Activated naive CD4-positive, alpha-beta T cell treated with anti-CD3 and anti-CD28 coated beads, Interleukin-2, amount 10 ng/mL, durations not matched to agents 7 days and 5 days (primary cell): ENCODE data around the gene KRTAP4-12.
"Not testable (repeated sequence)": the region's sequence is repeated elsewhere in the genome, so short reads cannot be mapped to it uniquely, and the experiment has no call there.

Experiments used
- CTCF ChIA-PET: fragments of 350-600 bp; sonication (Branson Sonifier 250); formaldehyde crosslinking; loops from one replicate; lab custom pipeline; 2021; ENCODE audit warnings: antibody characterized with exemption; lab: Charles Lee
- DNase-seq: peaks from one replicate; pipeline ENCODE4 v3.0.0-alpha.2; 2020
- H3K27ac Mint-ChIP-seq: one replicate; pipeline ENCODE4 v1.8.0; 2021; ENCODE audit warnings: mild to moderate bottlenecking, moderate library complexity, mixed read lengths
- H3K27me3 Mint-ChIP-seq: one replicate; pipeline ENCODE4 v1.8.0; 2021; ENCODE audit warnings: mild to moderate bottlenecking, mixed read lengths
- H3K36me3 Mint-ChIP-seq: one replicate; pipeline ENCODE4 v1.8.0; 2021; ENCODE audit warnings: mixed read lengths
- H3K4me1 Mint-ChIP-seq: one replicate; pipeline ENCODE4 v1.8.0; 2021; ENCODE audit warnings: mixed read lengths
- H3K4me3 Mint-ChIP-seq: one replicate; pipeline ENCODE4 v1.8.0; 2021; ENCODE audit warnings: mild to moderate bottlenecking, moderate library complexity, mixed read lengths
- H3K9me3 Mint-ChIP-seq: one replicate; pipeline ENCODE4 v1.8.0; 2021; ENCODE audit warnings: mixed read lengths

KRTAP4-12 gene

GRCh38 chr17:41116297-41116696 lies 7.7 kb downstream of the KRTAP4-12 start:
- no peak overlapping the region for H3K4me3 Mint-ChIP-seq
- H3K9me3 Mint-ChIP-seq: peaks cover 7% of the 10 kb centered on the region
- peaks cover 11% of the 10 kb centered on the region for H3K4me1 Mint-ChIP-seq
- H3K27me3 Mint-ChIP-seq: peaks cover 20% of the 10 kb centered on the region
- CTCF ChIA-PET: no interaction called here
- DNase-seq: no peak
- H3K27ac Mint-ChIP-seq: no peak overlapping the region
- peaks cover 4% of the 10 kb centered on the region for H3K36me3 Mint-ChIP-seq

- Mint-ChIP-seq H3K4me1 (peaks cover 6% of the 10 kb centered on the region), H3K36me3 (peaks cover 1% of the 10 kb centered on the region), H3K4me3 (no peak overlapping the region), H3K27me3 (peaks cover 13% of the 10 kb centered on the region), H3K9me3 (peaks cover 9% of the 10 kb centered on the region), H3K27ac (no peak overlapping the region)
- no peak for DNase-seq
- CTCF ChIA-PET: no interaction called here
These were observed 12.7 kb downstream of the KRTAP4-12 start for GRCh38 chr17:41111151-41111885.

- H3K4me3 Mint-ChIP-seq, DNase-seq, H3K27ac Mint-ChIP-seq, CTCF ChIA-PET, H3K4me1 Mint-ChIP-seq, H3K9me3 Mint-ChIP-seq, H3K36me3 Mint-ChIP-seq: not testable (repeated sequence)
- H3K27me3 Mint-ChIP-seq: peaks cover 10% of the 10 kb centered on the region
These were observed 15.1 kb downstream of the KRTAP4-12 start for GRCh38 chr17:41108728-41109386.

GRCh38 chr17:41107941-41108450 lies 16.0 kb downstream of the KRTAP4-12 start:
- DNase-seq: no peak
- no peak overlapping the region for H3K4me3 Mint-ChIP-seq
- peaks cover 6% of the 10 kb centered on the region for H3K4me1 Mint-ChIP-seq
- H3K9me3 Mint-ChIP-seq: peaks cover 7% of the 10 kb centered on the region
- H3K36me3 Mint-ChIP-seq: peaks cover 1% of the 10 kb centered on the region
- H3K27me3 Mint-ChIP-seq: peaks cover 10% of the 10 kb centered on the region
- no peak overlapping the region for H3K27ac Mint-ChIP-seq
- CTCF ChIA-PET: no interaction called here

GRCh38 chr17:41105347-41105746 lies 18.6 kb downstream of the KRTAP4-12 start, which contains the start of gene KRTAP4-9:
Gene KRTAP4-9, plus strand, starts transcription at chr17:41105389. Its CDS starts 0 bp downstream, at chr17:41105389.
- H3K27ac Mint-ChIP-seq, H3K36me3 Mint-ChIP-seq, H3K4me3 Mint-ChIP-seq, H3K4me1 Mint-ChIP-seq, H3K9me3 Mint-ChIP-seq, DNase-seq, CTCF ChIA-PET: not testable (repeated sequence)
- peaks cover 15% of the 10 kb centered on the region for H3K27me3 Mint-ChIP-seq

- CTCF ChIA-PET, H3K27ac Mint-ChIP-seq, H3K9me3 Mint-ChIP-seq, H3K4me1 Mint-ChIP-seq, DNase-seq, H3K36me3 Mint-ChIP-seq, H3K4me3 Mint-ChIP-seq, H3K27me3 Mint-ChIP-seq: not testable (repeated sequence)
These were observed 19.5 kb downstream of the KRTAP4-12 start for GRCh38 chr17:41104386-41105038.

- Mint-ChIP-seq H3K9me3 (peaks cover 5% of the 10 kb centered on the region), H3K27ac (no peak overlapping the region), H3K27me3 (peaks cover 10% of the 10 kb centered on the region), H3K4me3 (no peak overlapping the region), H3K36me3 (no peaks in the 10 kb centered on the region), H3K4me1 (peaks cover 6% of the 10 kb centered on the region)
- CTCF ChIA-PET: no interaction called here
- DNase-seq: no peak
These were observed 20.1 kb downstream of the KRTAP4-12 start for GRCh38 chr17:41103896-41104295.

- H3K27ac Mint-ChIP-seq: no peak within 1 kb of the TSS
- H3K36me3 Mint-ChIP-seq: no peaks in the 10 kb centered on the region
- H3K9me3 Mint-ChIP-seq: no peaks in the 10 kb centered on the region
- DNase-seq: no peak
- no peak within 1 kb of the TSS for H3K4me3 Mint-ChIP-seq
- CTCF ChIA-PET: no interaction called here
- H3K4me1 Mint-ChIP-seq: no peaks in the 10 kb centered on the region
- H3K27me3 Mint-ChIP-seq: peaks cover 13% of the 10 kb centered on the region
These were observed 22.3 kb downstream of the KRTAP4-12 start, which contains the start of gene KRTAP4-16 for GRCh38 chr17:41101586-41102259. Gene KRTAP4-16, minus strand, starts transcription at chr17:41102209. Its CDS starts 0 bp downstream, at chr17:41102209.

GRCh38 chr17:41099682-41100480 lies 24.1 kb downstream of the KRTAP4-12 start:
- CTCF ChIA-PET, H3K36me3 Mint-ChIP-seq, H3K9me3 Mint-ChIP-seq, H3K4me1 Mint-ChIP-seq, H3K27me3 Mint-ChIP-seq, H3K27ac Mint-ChIP-seq, DNase-seq, H3K4me3 Mint-ChIP-seq: not testable (repeated sequence)

- Mint-ChIP-seq H3K36me3 (no peaks in the 10 kb centered on the region), H3K4me1 (no peaks in the 10 kb centered on the region), H3K4me3 (no peak overlapping the region), H3K27me3 (peaks cover 16% of the 10 kb centered on the region), H3K27ac (no peak overlapping the region), H3K9me3 (no peaks in the 10 kb centered on the region)
- DNase-seq: no peak
- CTCF ChIA-PET: no interaction called here
These were observed 25.5 kb downstream of the KRTAP4-12 start for GRCh38 chr17:41098481-41098880.

GRCh38 chr17:41098042-41098441 lies 25.9 kb downstream of the KRTAP4-12 start, which contains the start of gene KRTAP4-8:
Gene KRTAP4-8, minus strand, starts transcription at chr17:41098142. Its CDS starts 58 bp downstream, at chr17:41098084.
- Mint-ChIP-seq H3K36me3 (no peaks in the 10 kb centered on the region), H3K4me3 (no peak within 1 kb of the TSS), H3K27me3 (peaks cover 16% of the 10 kb centered on the region), H3K9me3 (peaks cover 1% of the 10 kb centered on the region), H3K27ac (no peak within 1 kb of the TSS), H3K4me1 (no peaks in the 10 kb centered on the region)
- CTCF ChIA-PET: no interaction called here
- DNase-seq: no peak

GRCh38 chr17:41096055-41096454 lies 27.9 kb downstream of the KRTAP4-12 start:
- H3K27ac Mint-ChIP-seq: no peak overlapping the region
- no peak for DNase-seq
- H3K36me3 Mint-ChIP-seq: no peaks in the 10 kb centered on the region
- peaks cover 12% of the 10 kb centered on the region for H3K27me3 Mint-ChIP-seq
- CTCF ChIA-PET: no interaction called here
- H3K9me3 Mint-ChIP-seq: peaks cover 3% of the 10 kb centered on the region
- no peaks in the 10 kb centered on the region for H3K4me1 Mint-ChIP-seq
- H3K4me3 Mint-ChIP-seq: no peak overlapping the region

- H3K9me3 Mint-ChIP-seq, CTCF ChIA-PET, H3K4me3 Mint-ChIP-seq, H3K27ac Mint-ChIP-seq, DNase-seq, H3K36me3 Mint-ChIP-seq, H3K4me1 Mint-ChIP-seq: not testable (repeated sequence)
- H3K27me3 Mint-ChIP-seq: peaks cover 11% of the 10 kb centered on the region
These were observed 35.1 kb downstream of the KRTAP4-12 start for GRCh38 chr17:41088760-41089352.
